GM23248 (cell line): Measurements from ENCODE around the gene CAMKMT.

Source experiments
- EZH2 ChIP-seq: fragments of 200-600 bp; sonication (generic); IDR thresholded peaks from 2 replicates; pipeline ENCODE4 v1.6.1; 2018; ENCODE audit warnings: antibody characterized with exemption, mild to moderate bottlenecking; ENCODE audit not compliant: insufficient read depth, poor library complexity, severe bottlenecking
- EZH2phosphoT487 ChIP-seq: fragments of 200-600 bp; sonication (generic); IDR thresholded peaks from 2 replicates; pipeline ENCODE4 v1.6.1; 2018; ENCODE audit warnings: antibody characterized with exemption, moderate library complexity, mild to moderate bottlenecking, low read depth; ENCODE audit not compliant: insufficient read depth

- TF ChIP-seq EZH2 (no peak), EZH2phosphoT487 (no peak)
Measured at GRCh38 chr2:44638649-44639048, 276.9 kb downstream of the CAMKMT start.
